Activated CD4-positive, alpha-beta T cell treated with anti-CD3 and anti-CD28 coated beads for 48 hours (primary cell): ENCODE results near the gene ZDHHC3.

ENCODE experiments used
- DNase-seq: peaks from one replicate; pipeline ENCODE4 v3.0.0-alpha.2; 2020

The ZDHHC3 gene

GRCh38 chr3:44976002-44976815, at the start of gene ZDHHC3, which contains the start of gene EXOSC7:
Gene ZDHHC3 (minus strand): TSS chr3:44976174. CDS start chr3:44959436, 16,738 bp downstream.
Gene EXOSC7 (plus strand): TSS chr3:44976244. CDS start chr3:44976278, 34 bp downstream.
- peak; percentile 89 for DNase-seq

DNA sequence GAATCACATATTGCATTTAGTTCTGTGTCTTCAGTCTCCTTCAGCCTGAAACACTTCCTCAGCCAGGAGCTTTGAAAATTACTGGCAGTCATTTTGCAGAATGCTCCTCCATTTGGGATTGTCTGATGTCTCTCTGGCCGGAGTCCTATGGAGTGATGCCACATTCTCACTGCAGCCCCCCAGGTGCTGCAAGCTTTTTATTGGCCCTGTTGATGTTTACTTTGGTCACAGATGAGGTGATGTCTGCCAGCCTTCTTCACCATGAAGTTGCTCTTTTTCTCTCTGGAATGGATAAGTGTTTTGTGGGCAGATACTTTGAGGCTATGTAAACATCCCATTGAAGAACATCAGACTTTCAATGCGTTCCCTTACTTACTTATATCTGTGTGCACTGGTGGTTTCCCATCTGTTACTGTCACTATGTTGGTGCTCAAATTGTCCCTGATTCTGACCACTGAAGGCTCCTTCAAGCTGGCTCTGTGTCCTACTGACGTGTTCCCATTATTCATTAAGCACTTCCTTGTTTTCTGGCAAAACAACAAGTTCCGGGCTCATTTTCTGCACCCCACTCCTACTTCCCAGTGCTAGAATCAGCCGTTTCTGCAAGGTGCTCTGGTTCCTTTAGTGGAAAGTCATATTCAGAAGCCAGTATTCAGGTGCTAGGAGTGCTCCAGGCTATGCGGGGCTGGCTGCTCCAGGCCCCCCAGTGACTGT, 48.7 kb upstream of the ZDHHC3 start:
- DNase-seq, result no peak

DNA sequence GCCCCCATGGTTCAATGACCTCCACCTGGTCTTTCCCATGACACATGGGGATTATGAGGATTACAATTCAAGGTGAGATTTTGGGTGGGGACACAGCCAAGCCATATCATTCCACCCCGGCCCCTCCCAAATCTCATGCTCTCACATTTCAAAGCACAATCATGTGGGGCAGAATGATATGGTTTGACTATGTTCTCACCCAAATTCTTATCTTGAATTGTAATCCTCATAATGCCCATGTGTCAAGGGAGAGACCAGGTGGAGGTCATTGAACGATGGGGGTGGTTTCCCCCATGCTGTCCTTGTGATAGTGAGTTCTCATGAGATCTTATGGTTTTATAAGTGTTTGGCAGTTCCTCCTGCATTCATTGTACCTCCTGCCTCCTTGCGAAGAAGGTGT, 47.7 kb upstream of the ZDHHC3 start:
- DNase-seq, result no peak

- DNase-seq, result no peak
These were observed 45.7 kb upstream of the ZDHHC3 start for GRCh38 chr3:45021524-45022297.

- no peak for DNase-seq
These were observed 44.6 kb upstream of the ZDHHC3 start for GRCh38 chr3:45020534-45020933.

DNA sequence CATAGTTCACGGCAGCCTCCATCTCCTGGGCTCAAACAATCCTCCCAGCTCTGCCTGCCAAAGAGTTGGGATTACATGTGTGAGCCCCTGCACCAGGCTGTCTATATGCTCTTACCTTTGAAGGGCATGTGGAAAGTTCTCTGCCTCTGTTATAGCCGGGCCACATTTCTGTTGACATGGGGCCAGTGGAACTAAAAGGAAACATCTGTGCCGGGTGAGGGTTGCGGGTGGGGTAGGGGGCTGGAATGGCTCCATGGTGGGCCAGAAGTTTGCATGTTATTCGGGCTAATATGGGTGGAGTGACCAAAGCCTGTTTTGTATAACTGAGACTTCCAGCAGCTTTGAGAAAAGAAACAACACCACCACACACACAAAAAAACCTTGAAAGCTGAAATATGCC, 41.8 kb upstream of the ZDHHC3 start:
- DNase-seq, result no peak

DNA sequence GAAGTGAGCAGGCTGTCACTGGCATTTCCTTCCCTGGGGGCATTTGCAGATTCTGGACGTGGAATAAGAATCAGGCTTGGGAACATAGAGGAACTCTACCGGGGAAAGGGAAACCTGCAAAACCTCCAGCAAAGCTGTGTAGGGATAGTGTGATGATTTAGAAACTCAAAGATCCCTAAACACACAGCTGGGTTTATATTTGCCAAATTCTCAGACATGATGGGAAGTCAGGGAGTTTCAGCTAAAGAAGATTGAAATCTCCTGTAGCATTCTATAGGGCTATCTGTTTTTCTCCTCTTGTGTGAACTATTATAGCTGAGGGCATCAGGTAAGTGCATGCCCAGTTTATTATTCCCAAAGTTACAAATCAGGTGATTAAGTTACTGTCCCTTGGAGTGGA, 40.9 kb upstream of the ZDHHC3 start:
- DNase-seq, result no peak

DNA sequence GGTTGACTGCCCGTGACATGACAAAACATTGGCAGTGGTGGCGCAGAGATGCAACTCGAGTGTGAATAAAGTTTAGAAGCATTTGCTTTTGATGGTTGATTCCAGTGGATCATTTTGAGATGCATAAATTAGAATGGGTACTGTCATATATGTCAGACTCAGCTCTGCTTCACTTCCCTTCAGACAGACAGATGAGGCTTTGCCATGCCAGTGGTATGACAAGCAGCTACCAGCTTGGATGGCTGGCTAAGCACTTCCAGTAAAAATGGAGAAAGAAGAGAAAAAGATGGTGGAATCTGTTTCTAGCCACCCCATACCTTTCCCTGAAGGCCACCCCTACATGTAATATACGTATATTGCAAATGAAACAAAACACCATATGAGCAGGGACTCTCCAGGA, 36.6 kb upstream of the ZDHHC3 start:
- DNase-seq, result no peak

DNA sequence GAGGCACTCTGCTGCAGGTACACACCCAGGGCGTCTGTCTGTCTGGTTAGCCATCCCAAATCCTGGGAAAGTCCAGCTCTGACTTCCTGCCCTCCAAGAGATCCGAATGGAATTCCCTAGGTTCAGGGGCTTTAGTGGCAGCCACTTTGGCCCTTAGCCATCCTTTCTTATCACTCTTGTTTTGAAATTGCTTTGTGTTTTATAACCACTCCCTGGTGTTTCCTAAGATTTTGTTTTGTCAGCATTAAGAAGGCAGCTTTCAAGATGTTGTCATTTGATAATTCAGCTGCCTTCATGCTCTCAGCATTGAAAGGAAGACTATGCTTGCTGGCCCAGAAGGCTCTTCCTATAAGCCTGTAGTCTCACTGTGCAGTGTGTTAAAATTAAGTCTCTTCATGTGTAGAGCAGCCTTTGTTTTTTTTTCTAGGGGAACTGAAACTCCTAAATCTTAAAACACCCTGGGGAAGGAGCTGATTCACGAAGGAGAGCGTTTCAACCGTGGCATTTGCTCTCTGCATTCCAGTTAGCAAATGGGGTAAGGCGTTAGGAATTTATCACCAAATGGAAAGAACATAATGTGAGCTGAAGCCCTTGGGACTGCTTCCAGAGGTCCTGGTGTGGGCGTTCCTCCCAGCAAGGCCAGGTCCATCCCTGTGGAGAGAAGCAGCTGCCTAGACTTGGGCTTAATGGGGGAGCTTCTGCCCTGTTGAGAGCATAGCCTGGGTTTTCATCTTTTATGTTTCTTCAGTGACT, 36.0 kb upstream of the ZDHHC3 start:
- DNase-seq, result no peak

DNA sequence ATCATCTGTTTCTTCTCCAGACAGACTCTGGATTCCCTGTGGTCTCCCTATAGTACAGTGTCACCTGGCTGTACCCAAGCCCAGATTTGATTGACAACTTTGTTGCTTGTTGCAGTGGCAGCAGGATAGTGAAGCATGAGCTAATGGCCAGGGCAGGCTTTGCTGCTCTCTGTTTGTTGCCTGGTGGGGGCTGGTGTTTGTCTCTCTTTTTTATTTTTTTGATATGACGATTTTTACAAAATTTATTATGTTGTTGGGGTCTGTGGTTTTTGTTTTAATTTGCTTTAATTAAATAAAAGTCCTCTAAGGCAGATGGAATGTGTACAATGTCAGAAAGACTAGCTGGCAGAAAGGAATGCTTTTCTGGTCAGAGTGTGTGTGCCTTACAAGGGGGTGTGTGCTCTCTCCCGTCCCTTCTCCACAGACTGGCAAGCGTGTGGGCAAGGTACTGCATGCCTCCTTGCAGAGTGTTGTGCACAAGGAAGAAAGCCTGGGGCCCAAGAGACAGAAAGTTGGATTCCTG, 34.9 kb upstream of the ZDHHC3 start:
- no peak for DNase-seq

- no peak for DNase-seq
These were observed 33.9 kb upstream of the ZDHHC3 start for GRCh38 chr3:45009868-45010267.

- DNase-seq, result no peak
These were observed 32.1 kb upstream of the ZDHHC3 start for GRCh38 chr3:45008117-45008516.

GRCh38 chr3:45007091-45007490, 31.1 kb upstream of the ZDHHC3 start:
- no peak for DNase-seq

DNA sequence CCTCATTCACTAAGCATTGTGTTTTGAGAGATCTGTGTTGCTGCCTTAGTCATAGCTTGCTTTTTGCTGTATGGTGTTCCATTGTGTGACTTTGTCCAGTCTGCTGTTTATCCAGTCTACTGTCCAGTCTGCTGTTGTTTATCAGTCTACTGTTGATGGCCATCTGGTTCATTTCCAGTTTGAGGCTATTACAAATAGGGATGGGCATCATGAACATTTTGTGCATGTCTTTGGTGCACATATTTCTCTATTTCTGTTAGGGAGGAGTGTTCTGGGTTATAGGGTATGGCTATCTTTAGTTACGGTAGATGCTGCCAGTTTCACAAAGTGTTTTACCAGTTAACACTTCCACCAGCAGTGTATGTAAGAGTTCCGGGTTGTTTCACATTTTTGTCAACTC, 27.9 kb upstream of the ZDHHC3 start:
- no peak for DNase-seq

- DNase-seq, result no peak
These were observed 27.4 kb upstream of the ZDHHC3 start for GRCh38 chr3:45003406-45003805.

DNA sequence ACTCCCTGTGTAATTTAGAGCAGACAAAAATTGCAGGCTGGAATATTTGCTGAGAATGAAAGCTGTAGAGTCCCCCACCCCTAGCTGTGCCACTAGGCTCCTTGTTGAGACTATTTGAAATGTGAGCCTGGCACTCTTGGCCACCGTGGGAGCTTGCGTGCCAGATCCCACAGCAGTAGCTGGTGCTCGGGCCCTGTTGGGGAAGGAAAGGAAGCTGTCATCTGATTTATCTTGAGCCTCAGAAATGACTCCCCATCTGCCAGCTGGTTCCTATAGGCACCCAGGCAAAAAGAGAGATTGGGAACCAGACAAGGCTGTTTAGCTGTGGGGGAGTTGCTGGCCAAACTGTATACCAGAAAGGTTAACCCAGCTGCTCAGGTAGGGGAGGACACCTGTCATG, 26.7 kb upstream of the ZDHHC3 start:
- no peak for DNase-seq

DNA sequence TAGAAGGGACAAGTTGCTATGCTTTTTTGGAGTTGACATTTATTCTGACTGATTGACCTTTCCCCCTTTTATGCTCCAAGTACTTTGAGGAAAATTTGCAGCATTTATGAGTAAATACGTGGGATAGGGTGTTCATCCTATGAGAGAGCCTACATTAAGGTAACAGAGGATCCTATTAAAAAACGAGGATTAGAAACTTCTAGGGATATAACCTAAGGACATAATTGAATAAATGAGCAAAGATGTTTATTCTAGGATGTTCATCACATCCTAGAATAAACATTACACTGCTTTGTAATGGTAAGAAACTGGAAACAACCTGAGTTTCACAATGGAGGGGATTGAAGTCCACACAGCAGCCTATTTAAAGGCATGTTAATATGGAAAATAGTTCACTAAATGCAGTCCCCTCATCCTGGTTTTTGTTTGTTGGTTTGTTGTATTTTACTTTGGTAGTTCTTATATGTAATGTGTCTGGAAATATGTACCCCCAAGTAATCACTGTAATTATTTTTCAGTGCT, 26.2 kb upstream of the ZDHHC3 start:
- no peak for DNase-seq

DNA sequence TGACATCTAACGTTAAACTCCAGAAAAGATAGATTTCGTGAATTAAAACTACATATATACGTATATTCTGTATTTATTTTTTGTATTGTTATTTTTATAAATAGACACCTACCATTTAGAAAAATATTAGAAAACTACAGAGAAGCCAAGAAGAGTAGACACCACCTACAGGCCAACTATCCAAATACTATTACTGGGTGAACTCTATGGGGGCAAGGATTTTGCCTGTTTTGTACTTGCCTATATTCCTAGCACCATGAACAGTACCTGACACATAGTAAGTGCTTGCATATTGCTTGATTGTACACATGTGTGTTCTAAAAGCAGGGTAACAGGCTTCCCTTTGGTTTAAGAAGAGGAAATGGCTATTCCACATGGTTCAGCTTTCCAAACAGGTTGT, 25.8 kb upstream of the ZDHHC3 start:
- DNase-seq, result no peak

- no peak for DNase-seq
These were observed 24.8 kb upstream of the ZDHHC3 start for GRCh38 chr3:45000823-45001222.

- DNase-seq, result no peak
These were observed 23.8 kb upstream of the ZDHHC3 start for GRCh38 chr3:44999782-45000181.

- no peak for DNase-seq
These were observed 20.6 kb upstream of the ZDHHC3 start for GRCh38 chr3:44996556-44996969.

- no peak for DNase-seq
These were observed 19.3 kb upstream of the ZDHHC3 start for GRCh38 chr3:44995142-44995770.
